Left ventricle myocardium inferior (tissue), 1 donor: ENCODE results near the gene KIF19. TPM values are rescaled to one million over a fixed set of nuclear protein-coding genes. Genes with fewer than 3 reads are reported as not detected.

Experiments used
- DNase-seq: peaks from one replicate; pipeline ENCODE4 v3.0.0-alpha.2; 2020
- H3K27ac ChIP-seq: fragments of 200-600 bp; replicated peaks from 2 replicates; pipeline ENCODE4 v1.8.0; 2021
- H3K27me3 ChIP-seq: fragments of 200-600 bp; 2 replicates; pipeline ENCODE4 v1.8.0; 2021; ENCODE audit warnings: low read depth
- H3K36me3 ChIP-seq: fragments of 200-600 bp; 2 replicates; pipeline ENCODE4 v1.8.0; 2021
- H3K4me1 ChIP-seq: fragments of 200-600 bp; 2 replicates; pipeline ENCODE4 v1.8.0; 2021
- H3K4me3 ChIP-seq: fragments of 200-600 bp; 2 replicates; pipeline ENCODE4 v1.8.0; 2021; ENCODE audit warnings: mild to moderate bottlenecking, moderate library complexity
- H3K9me3 ChIP-seq: fragments of 200-600 bp; replicated peaks from 2 replicates; pipeline ENCODE4 v1.8.0; 2021
- intact Hi-C: fragments of 100-400 bp; cut with micrococcal nuclease; formaldehyde crosslinking; loops from one replicate; pipeline ENCODE4 v1.11.0; 2022
- total RNA-seq: library from RNA; stranded (reverse); fragmentation: NEBNext Ultra II Directional; extraction: Animal tissue kit (Norgen Biotek cat#: 25700); gene quantifications from one replicate; pipeline ENCODE4 v1.2.1, GENCODE V29; 2021
- TF ChIP-seq, protein P1 (sequence below): fragments of 200-600 bp; IDR thresholded peaks from 2 replicates; pipeline ENCODE4 v1.8.0; 2021; ENCODE audit warnings: antibody characterized with exemption, mild to moderate bottlenecking, borderline replicate concordance
- donor health status: DM: no; HTN: yes; CAD: no; lungs with severe emphysema.

The KIF19 gene
- total RNA-seq, 1 donor from 2014 or later, result 0.08 TPM

DNA sequence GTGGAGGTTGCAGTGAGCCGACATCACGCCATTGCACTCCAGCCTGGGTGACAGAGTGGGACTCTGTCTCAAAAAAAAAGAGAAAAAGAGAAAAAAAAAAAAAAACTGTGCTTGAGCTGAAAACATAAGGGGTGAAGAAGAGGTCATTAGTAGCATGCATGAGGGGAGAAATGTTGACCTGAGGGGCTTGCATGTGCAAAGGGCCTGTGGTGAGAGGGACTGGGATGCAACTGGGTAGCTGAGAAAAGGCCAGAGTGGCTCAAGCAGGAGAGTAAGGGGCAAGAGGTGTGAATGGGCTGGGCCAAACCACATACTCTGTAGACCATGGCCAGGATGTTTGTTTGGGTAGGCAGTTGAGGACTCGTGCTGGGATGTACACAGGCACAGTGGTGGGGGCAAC, 3.4 kb downstream of the KIF19 start:
- intact Hi-C loops, result no loop called here
- peaks cover 21% of the 10 kb centered on the region for H3K4me1 ChIP-seq
- DNase-seq, result no peak
- peaks cover 16% of the 10 kb centered on the region for H3K27me3 ChIP-seq
- H3K9me3 ChIP-seq, result no peaks in the 10 kb centered on the region
- no peaks in the 10 kb centered on the region for H3K36me3 ChIP-seq
- no peak overlapping the region for H3K27ac ChIP-seq
- H3K4me3 ChIP-seq, result no peak overlapping the region
- TF ChIP-seq, protein P1, sequence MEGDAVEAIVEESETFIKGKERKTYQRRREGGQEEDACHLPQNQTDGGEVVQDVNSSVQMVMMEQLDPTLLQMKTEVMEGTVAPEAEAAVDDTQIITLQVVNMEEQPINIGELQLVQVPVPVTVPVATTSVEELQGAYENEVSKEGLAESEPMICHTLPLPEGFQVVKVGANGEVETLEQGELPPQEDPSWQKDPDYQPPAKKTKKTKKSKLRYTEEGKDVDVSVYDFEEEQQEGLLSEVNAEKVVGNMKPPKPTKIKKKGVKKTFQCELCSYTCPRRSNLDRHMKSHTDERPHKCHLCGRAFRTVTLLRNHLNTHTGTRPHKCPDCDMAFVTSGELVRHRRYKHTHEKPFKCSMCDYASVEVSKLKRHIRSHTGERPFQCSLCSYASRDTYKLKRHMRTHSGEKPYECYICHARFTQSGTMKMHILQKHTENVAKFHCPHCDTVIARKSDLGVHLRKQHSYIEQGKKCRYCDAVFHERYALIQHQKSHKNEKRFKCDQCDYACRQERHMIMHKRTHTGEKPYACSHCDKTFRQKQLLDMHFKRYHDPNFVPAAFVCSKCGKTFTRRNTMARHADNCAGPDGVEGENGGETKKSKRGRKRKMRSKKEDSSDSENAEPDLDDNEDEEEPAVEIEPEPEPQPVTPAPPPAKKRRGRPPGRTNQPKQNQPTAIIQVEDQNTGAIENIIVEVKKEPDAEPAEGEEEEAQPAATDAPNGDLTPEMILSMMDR, result no peak

GRCh38 chr17:74330446-74330845, 4.4 kb downstream of the KIF19 start:
- H3K4me1 ChIP-seq, result peaks cover 17% of the 10 kb centered on the region
- intact Hi-C loops, result no loop called here
- H3K27ac ChIP-seq, result no peak overlapping the region
- H3K9me3 ChIP-seq, result no peaks in the 10 kb centered on the region
- peaks cover 16% of the 10 kb centered on the region for H3K27me3 ChIP-seq
- H3K4me3 ChIP-seq, result no peak overlapping the region
- TF ChIP-seq, protein P1, result no peak
- no peaks in the 10 kb centered on the region for H3K36me3 ChIP-seq
- no peak for DNase-seq

DNA sequence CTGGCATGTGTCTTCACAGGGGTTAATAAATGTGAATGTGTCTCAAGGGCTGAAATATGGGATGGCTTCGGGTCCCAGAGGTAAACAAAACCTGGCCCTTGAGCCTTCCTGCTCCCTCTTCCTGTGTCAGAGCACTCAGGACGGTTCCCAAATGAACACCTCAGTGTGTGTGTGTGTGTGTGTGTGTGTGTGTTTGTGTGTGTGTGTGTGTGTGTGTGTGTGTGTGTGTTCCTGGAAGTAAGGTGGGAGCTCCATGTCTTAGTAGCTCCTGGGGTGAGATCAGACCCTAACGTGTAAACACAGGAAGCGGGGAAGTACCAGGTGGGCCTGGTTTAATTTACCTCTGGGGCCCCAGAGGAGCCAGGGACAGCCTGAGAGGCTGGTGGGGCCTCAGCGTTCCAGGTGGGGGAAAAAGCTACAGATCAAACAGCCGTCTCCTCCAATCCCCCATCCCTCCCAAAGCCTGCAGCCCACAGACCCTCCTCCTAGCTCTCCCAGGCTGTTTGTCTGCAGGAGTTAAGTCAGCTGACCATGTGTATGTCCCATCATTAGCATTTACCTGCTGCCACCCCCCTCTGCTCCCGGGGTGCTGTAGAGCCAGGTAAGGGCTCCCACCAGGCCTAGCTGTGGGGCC, 6.1 kb downstream of the KIF19 start:
- peaks cover under 1% of the 10 kb centered on the region for H3K4me1 ChIP-seq
- H3K36me3 ChIP-seq, result no peaks in the 10 kb centered on the region
- H3K4me3 ChIP-seq, result no peak overlapping the region
- no peak overlapping the region for H3K27ac ChIP-seq
- intact Hi-C loops, result no loop called here
- TF ChIP-seq, protein P1, result no peak
- DNase-seq, result no peak
- H3K27me3 ChIP-seq, result peaks cover 16% of the 10 kb centered on the region
- H3K9me3 ChIP-seq, result no peaks in the 10 kb centered on the region

DNA sequence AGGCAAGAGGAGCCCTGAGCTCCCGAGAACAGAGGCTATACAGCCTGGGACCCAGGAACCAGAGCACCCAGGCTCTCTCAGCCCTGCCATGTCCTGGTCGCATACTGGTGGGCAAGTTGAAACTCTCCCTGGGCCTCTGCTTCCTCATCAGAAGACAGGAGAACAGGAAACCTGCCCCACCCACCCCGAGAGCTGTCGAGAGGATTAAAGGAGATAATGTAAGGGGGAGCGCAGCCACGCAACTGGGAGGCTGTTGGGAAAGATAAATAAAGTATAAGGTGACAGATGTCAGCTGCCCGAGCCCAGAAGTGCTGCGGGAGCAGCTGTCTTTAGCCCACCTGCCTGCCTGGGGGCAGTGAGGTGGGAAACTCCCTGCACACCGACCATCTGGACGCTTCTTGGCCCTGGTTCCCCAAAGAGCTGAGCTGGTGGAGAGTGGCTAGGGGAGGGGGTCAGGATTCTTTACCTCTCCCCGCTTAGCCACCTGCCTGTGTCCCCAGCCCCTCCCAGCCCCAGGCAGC, 6.8 kb downstream of the KIF19 start:
- H3K36me3 ChIP-seq, result no peaks in the 10 kb centered on the region
- intact Hi-C loops, result no loop called here
- H3K4me3 ChIP-seq, result no peak overlapping the region
- no peak for DNase-seq
- no peaks in the 10 kb centered on the region for H3K9me3 ChIP-seq
- no peak overlapping the region for H3K27ac ChIP-seq
- TF ChIP-seq, protein P1, result no peak
- peaks cover 16% of the 10 kb centered on the region for H3K27me3 ChIP-seq
- no peaks in the 10 kb centered on the region for H3K4me1 ChIP-seq

- Histone ChIP-seq H3K36me3 (no peaks in the 10 kb centered on the region), H3K4me3 (no peak overlapping the region), H3K27me3 (peaks cover 14% of the 10 kb centered on the region), H3K9me3 (no peaks in the 10 kb centered on the region), H3K4me1 (no peaks in the 10 kb centered on the region), H3K27ac (no peak overlapping the region)
- intact Hi-C loops, result no loop called here
- TF ChIP-seq, protein P1, result no peak
- DNase-seq, result no peak
These were observed 8.5 kb downstream of the KIF19 start for GRCh38 chr17:74334393-74335039.
